Neural cell (in vitro differentiated cells): Measurements from ENCODE around the gene KRT32. TPM values are rescaled to one million over a fixed set of nuclear protein-coding genes. Genes with fewer than 3 reads are reported as not detected.

ENCODE experiments used
- H2AFZ ChIP-seq: fragments of 200-600, 300-800 bp; sonication (generic), shearing (Covaris generic); 2 replicates; pipeline ENCODE4 v1.6.0; 2014; ENCODE audit warnings: low read depth, mild to moderate bottlenecking, antibody characterized with exemption, low read length, moderate library complexity
- H3F3A ChIP-seq: fragments of 200-600 bp; shearing (Covaris generic); 2 replicates; pipeline ENCODE4 v1.6.1; 2016; ENCODE audit warnings: mild to moderate bottlenecking, moderate library complexity, mixed read lengths, antibody characterized with exemption, low read length; ENCODE audit not compliant: insufficient read depth, poor library complexity, severe bottlenecking
- H3K27ac ChIP-seq: fragments of 200-600, 300-800 bp; sonication (generic), shearing (Covaris generic); 2 replicates; pipeline ENCODE4 v1.5.1; 2014; ENCODE audit warnings: mild to moderate bottlenecking, low read length, moderate library complexity
- H3K27me3 ChIP-seq: fragments of 300-800, 200-600 bp; sonication (generic), shearing (Covaris generic); 2 replicates; pipeline ENCODE4 v1.6.0; 2014; ENCODE audit warnings: mild to moderate bottlenecking, low read depth, low read length, moderate library complexity; ENCODE audit not compliant: insufficient read depth
- H3K36me3 ChIP-seq: fragments of 300-800, 200-600 bp; sonication (generic), shearing (Covaris generic); 2 replicates; pipeline ENCODE4 v1.5.1; 2014; ENCODE audit warnings: mild to moderate bottlenecking, antibody characterized with exemption, low read length, moderate library complexity; ENCODE audit not compliant: insufficient read depth
- H3K4me2 ChIP-seq: fragments of 300-800, 200-600 bp; sonication (generic), shearing (Covaris generic); 2 replicates; pipeline ENCODE4 v1.6.0; 2014; ENCODE audit warnings: mild to moderate bottlenecking, low read length
- H3K4me3 ChIP-seq: fragments of 300-800, 200-600 bp; sonication (generic), shearing (Covaris generic); 2 replicates; pipeline ENCODE4 v1.5.1; 2014; ENCODE audit warnings: mild to moderate bottlenecking, low read length, moderate library complexity
- H3K79me2 ChIP-seq: fragments of 200-600 bp; shearing (Covaris generic); replicated peaks from 2 replicates; pipeline ENCODE4 v1.6.0; 2014; ENCODE audit warnings: mild to moderate bottlenecking, low read length, moderate library complexity; ENCODE audit not compliant: insufficient read depth
- H3K9ac ChIP-seq: fragments of 300-800, 200-600 bp; sonication (generic), shearing (Covaris generic); 2 replicates; pipeline ENCODE4 v1.6.1; 2016; ENCODE audit warnings: mild to moderate bottlenecking, low read length, mixed read lengths
- H3K9me2 ChIP-seq: fragments of 200-600 bp; shearing (Covaris generic); 2 replicates; pipeline ENCODE4 v1.6.1; 2016; ENCODE audit warnings: mild to moderate bottlenecking, low read length, mixed read lengths; ENCODE audit not compliant: insufficient read depth
- H3K9me3 ChIP-seq: fragments of 200-600, 300-800 bp; sonication (generic), shearing (Covaris generic); 2 replicates; pipeline ENCODE4 v1.6.1; 2016; ENCODE audit warnings: mild to moderate bottlenecking, mixed run types, low read length, moderate library complexity, mixed read lengths
- H4K20me1 ChIP-seq: fragments of 200-600 bp; shearing (Covaris generic); 2 replicates; pipeline ENCODE4 v1.6.1; 2016; ENCODE audit warnings: mild to moderate bottlenecking, mixed run types; ENCODE audit not compliant: insufficient read depth
- EP300 ChIP-seq: fragments of 450-650 bp; conservative IDR thresholded peaks from 2 replicates; pipeline ENCODE4 v1.6.1; 2014; ENCODE audit warnings: antibody characterized with exemption, mild to moderate bottlenecking, moderate library complexity; ENCODE audit not compliant: poor library complexity, severe bottlenecking
- EZH2 ChIP-seq: fragments of 200-600, 300-800 bp; shearing (Covaris generic), sonication (generic); IDR thresholded peaks from 2 replicates; pipeline ENCODE4 v1.6.1; 2014; ENCODE audit warnings: antibody characterized with exemption, low read length, borderline replicate concordance, mild to moderate bottlenecking; ENCODE audit not compliant: insufficient read depth, poor library complexity, severe bottlenecking
- MXI1 ChIP-seq: fragments of 450-650 bp; conservative IDR thresholded peaks from 2 replicates; pipeline ENCODE4 v1.6.1; 2014; ENCODE audit warnings: antibody characterized with exemption, mild to moderate bottlenecking; ENCODE audit not compliant: poor library complexity, severe bottlenecking
- POLR2AphosphoS5 ChIP-seq: IDR thresholded peaks from 2 replicates; pipeline ENCODE4 v1.6.1; 2012
- RAD21 ChIP-seq: fragments of 450-650 bp; conservative IDR thresholded peaks from 2 replicates; pipeline ENCODE4 v1.6.1; 2014; ENCODE audit warnings: antibody characterized with exemption, mild to moderate bottlenecking, moderate library complexity
- SMC3 ChIP-seq: fragments of 450-650 bp; conservative IDR thresholded peaks from 2 replicates; pipeline ENCODE4 v1.6.1; 2014; ENCODE audit warnings: antibody characterized with exemption, mild to moderate bottlenecking, moderate library complexity; ENCODE audit not compliant: poor library complexity
- TAF1 ChIP-seq: IDR thresholded peaks from 2 replicates; pipeline ENCODE4 v1.6.1; 2012; ENCODE audit warnings: low read depth
- polyA plus RNA-seq: library from polyadenylated mRNA; depleted of rRNA; stranded (reverse); fragments of >200 nt; gene quantifications from 2 replicates; pipeline ENCODE4 v1.2.3, GENCODE V29; 2014
- TF ChIP-seq, protein P1 (sequence below): IDR thresholded peaks from 2 replicates; pipeline ENCODE4 v1.6.1; 2012; ENCODE audit warnings: borderline replicate concordance
- TF ChIP-seq, protein P2 (sequence below): fragments of 450-650 bp; IDR thresholded peaks from 2 replicates; pipeline ENCODE4 v1.5.1; 2014; ENCODE audit warnings: antibody characterized with exemption, mild to moderate bottlenecking, moderate library complexity; ENCODE audit not compliant: poor library complexity, severe bottlenecking

KRT32 gene
- polyA plus RNA-seq, 1 donor from 2014 or later = not detected

DNA sequence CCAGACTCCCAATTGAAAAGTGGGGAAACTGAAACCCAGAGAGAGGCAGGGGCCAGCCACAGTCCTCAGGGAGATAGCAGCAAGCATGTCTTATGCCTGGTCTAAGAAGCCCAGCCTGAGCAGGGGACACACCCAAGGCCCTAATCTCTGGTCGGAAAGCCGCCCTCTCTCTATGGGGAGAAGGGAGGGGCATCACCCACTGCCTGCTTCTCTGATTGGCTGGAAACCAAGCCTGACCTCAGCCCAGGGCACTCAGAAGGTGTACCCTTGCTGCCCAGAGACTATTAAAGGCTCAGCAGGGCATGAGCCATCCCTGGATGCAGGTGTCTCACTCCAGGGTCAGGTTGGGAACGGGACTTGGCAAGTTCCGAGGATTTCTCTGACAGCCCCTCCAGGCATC lies 43.9 kb upstream of the KRT32 start:
- H3K36me3 ChIP-seq = no peaks in the 10 kb centered on the region
- no peaks in the 10 kb centered on the region for H3K9me3 ChIP-seq
- H3K27me3 ChIP-seq = no peaks in the 10 kb centered on the region
- TF ChIP-seq EZH2 = no peak
- TF ChIP-seq TAF1 = no peak
- no peak for TF ChIP-seq MXI1
- TF ChIP-seq EP300 = no peak
- no peak for TF ChIP-seq RAD21
- TF ChIP-seq SMC3 = no peak
- TF ChIP-seq, protein P1, sequence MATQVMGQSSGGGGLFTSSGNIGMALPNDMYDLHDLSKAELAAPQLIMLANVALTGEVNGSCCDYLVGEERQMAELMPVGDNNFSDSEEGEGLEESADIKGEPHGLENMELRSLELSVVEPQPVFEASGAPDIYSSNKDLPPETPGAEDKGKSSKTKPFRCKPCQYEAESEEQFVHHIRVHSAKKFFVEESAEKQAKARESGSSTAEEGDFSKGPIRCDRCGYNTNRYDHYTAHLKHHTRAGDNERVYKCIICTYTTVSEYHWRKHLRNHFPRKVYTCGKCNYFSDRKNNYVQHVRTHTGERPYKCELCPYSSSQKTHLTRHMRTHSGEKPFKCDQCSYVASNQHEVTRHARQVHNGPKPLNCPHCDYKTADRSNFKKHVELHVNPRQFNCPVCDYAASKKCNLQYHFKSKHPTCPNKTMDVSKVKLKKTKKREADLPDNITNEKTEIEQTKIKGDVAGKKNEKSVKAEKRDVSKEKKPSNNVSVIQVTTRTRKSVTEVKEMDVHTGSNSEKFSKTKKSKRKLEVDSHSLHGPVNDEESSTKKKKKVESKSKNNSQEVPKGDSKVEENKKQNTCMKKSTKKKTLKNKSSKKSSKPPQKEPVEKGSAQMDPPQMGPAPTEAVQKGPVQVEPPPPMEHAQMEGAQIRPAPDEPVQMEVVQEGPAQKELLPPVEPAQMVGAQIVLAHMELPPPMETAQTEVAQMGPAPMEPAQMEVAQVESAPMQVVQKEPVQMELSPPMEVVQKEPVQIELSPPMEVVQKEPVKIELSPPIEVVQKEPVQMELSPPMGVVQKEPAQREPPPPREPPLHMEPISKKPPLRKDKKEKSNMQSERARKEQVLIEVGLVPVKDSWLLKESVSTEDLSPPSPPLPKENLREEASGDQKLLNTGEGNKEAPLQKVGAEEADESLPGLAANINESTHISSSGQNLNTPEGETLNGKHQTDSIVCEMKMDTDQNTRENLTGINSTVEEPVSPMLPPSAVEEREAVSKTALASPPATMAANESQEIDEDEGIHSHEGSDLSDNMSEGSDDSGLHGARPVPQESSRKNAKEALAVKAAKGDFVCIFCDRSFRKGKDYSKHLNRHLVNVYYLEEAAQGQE = no peak
- TF ChIP-seq, protein P2, sequence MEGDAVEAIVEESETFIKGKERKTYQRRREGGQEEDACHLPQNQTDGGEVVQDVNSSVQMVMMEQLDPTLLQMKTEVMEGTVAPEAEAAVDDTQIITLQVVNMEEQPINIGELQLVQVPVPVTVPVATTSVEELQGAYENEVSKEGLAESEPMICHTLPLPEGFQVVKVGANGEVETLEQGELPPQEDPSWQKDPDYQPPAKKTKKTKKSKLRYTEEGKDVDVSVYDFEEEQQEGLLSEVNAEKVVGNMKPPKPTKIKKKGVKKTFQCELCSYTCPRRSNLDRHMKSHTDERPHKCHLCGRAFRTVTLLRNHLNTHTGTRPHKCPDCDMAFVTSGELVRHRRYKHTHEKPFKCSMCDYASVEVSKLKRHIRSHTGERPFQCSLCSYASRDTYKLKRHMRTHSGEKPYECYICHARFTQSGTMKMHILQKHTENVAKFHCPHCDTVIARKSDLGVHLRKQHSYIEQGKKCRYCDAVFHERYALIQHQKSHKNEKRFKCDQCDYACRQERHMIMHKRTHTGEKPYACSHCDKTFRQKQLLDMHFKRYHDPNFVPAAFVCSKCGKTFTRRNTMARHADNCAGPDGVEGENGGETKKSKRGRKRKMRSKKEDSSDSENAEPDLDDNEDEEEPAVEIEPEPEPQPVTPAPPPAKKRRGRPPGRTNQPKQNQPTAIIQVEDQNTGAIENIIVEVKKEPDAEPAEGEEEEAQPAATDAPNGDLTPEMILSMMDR = no peak
- no peak for TF ChIP-seq POLR2AphosphoS5
- H3K27ac ChIP-seq = no peak overlapping the region
- no peak overlapping the region for H3K4me2 ChIP-seq
- H3K79me2 ChIP-seq = no peaks in the 10 kb centered on the region
- H2AFZ ChIP-seq = no peak overlapping the region
- H3F3A ChIP-seq = no peaks in the 10 kb centered on the region
- H3K9me2 ChIP-seq = no peaks in the 10 kb centered on the region
- no peak overlapping the region for H3K9ac ChIP-seq
- no peaks in the 10 kb centered on the region for H4K20me1 ChIP-seq
- no peak overlapping the region for H3K4me3 ChIP-seq

DNA sequence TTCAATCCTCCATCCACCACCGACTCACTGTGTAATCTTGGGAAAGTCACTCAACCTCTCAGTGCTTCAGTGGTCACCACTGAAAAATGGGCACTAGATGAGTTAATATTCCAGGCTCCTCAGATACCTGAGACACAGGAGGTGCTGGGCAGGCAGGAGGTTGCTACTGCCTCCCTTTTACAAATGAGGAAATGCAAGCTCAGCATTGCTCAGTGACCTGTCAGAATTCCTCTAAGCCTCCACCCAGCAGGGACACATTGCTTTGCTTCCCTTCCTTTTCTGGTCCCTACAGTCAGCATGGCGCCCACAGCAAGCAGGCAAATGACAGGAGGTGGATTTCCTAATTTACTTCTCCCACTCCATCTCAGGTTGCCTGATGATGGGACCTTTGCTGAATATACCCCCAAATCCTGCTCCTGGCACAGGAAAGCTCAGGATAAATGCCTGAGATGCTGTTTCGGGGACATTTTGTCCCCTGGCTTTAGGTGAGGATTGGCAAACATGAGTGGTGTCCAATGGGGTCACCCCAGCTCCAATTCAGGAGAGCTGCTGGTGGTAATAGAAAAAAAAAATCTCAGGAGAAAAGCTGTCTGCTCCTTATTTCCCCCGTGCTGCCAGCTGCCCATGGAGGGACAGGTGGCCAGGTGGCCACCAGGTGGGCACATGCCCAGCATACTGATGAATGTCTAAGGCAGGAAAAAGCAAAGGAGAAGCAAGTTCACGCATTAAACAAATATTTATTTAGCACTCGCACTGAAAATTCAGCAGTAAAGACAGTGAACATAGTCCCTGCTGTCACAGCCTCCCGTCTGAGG lies 43.3 kb upstream of the KRT32 start:
- Histone ChIP-seq H3K36me3 (no peaks in the 10 kb centered on the region), H3K9me3 (no peaks in the 10 kb centered on the region), H3K4me2 (no peak overlapping the region), H3K4me3 (no peak overlapping the region), H3F3A (no peaks in the 10 kb centered on the region), H3K79me2 (no peaks in the 10 kb centered on the region), H4K20me1 (no peaks in the 10 kb centered on the region), H3K9me2 (no peaks in the 10 kb centered on the region), H3K27ac (no peak overlapping the region), H3K27me3 (no peaks in the 10 kb centered on the region), H2AFZ (no peak overlapping the region), H3K9ac (no peak overlapping the region)
- TF ChIP-seq EP300 = no peak
- TF ChIP-seq, protein P2 = no peak
- TF ChIP-seq RAD21 = no peak
- no peak for TF ChIP-seq EZH2
- no peak for TF ChIP-seq SMC3
- TF ChIP-seq, protein P1 = no peak
- TF ChIP-seq POLR2AphosphoS5 = no peak
- no peak for TF ChIP-seq MXI1
